ENCODE data around the gene PADI3. TPM values are rescaled to one million over a fixed set of nuclear protein-coding genes. Genes with fewer than 3 reads are reported as not detected.

PADI3 gene
- total and polyA plus RNA-seq, 2 donors (not counting 3 experiments of a cell fraction or from before 2014, with no cell fraction given), result not detected

DNA sequence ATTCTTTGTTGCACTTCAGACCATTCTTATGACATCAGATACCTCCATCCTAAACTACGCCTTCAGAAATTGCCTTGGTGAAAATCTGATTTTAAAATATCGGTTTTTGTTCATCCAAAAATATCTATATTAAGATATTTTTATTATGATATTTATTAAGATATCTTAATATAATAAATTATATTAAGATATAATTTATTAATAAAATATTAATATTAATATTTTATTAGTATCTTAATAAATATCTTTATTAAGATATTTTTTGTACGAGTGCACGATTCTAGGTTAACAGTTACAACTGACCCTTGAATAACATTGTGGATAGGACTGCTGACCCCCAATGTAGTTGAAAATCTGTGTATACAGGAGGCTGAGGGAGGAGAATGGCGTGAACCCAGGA is 80.0 kb downstream of the PADI3 start:
- no peak for FAIRE-seq
- POLR2A ChIA-PET, result no interaction called here

DNA sequence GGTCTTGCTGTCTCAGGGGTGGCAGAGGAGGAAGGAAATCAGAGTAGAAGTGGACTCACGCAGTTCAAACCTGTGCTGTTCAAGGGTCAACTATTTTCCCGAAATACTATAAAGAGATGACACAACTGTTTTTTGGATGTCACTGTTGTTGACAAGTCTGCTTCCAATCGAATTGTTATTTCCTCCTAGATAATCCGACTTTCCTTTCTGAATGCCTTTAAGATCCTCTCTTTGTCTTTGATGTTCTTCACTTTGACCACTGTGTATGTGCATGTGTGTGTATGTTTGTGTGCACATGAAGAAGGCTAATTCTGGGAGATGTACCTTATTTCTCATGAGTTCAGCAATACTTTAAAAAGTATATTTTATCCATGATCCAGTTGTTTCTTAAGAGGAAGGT is 80.7 kb downstream of the PADI3 start:
- Histone ChIP-seq H3K36me3 (ENCODE audit: control insufficient read depth in 2 of 2, extremely low read depth in 1 of 2, insufficient read depth in 2 of 2, low read length in 2 of 2) (no peaks in the 10 kb centered on the region), H3K9me3 (replicated peaks; ENCODE audit: control insufficient read depth, insufficient read depth, low read length) (no peaks in the 10 kb centered on the region), H3K9ac (replicated peaks; ENCODE audit: extremely low read depth, insufficient read depth, low read length) (no peak overlapping the region), H3K27me3 (ENCODE audit: control insufficient read depth in 2 of 2, insufficient read depth in 2 of 2, low read length in 2 of 2) (no peaks in the 10 kb centered on the region), H3K4me1 (ENCODE audit: control insufficient read depth, extremely low read depth, insufficient read depth, low read length) (no peaks in the 10 kb centered on the region), H4K20me1 (replicated peaks; ENCODE audit: control insufficient read depth, extremely low read depth, insufficient read depth, low read length) (no peaks in the 10 kb centered on the region), H3K27ac (ENCODE audit: insufficient read depth, low read depth, low read length) (no peak overlapping the region), H3K4me3 (replicated peaks in 1 of 3; ENCODE audit: insufficient read depth in 1 of 3, low read depth in 1 of 3, low read length in 3 of 3) (no peak overlapping the region), H3K79me2 (ENCODE audit: control insufficient read depth, insufficient read depth, low read length) (no peaks in the 10 kb centered on the region), H2AFZ (ENCODE audit: low read depth, low read length) (no peak overlapping the region), H3K4me2 (ENCODE audit: insufficient read depth, low read length) (no peak overlapping the region), H3K9me1 (replicated peaks; ENCODE audit: control insufficient read depth, extremely low read depth, insufficient read depth, low read length) (no peaks in the 10 kb centered on the region)
- CTCF ChIA-PET, result no interaction called here
- intact Hi-C loops (cut with micrococcal nuclease), result no loop called here
- BruUV-seq (replicated peaks), result no TSS peak
- TF ChIP-seq, protein P1, sequence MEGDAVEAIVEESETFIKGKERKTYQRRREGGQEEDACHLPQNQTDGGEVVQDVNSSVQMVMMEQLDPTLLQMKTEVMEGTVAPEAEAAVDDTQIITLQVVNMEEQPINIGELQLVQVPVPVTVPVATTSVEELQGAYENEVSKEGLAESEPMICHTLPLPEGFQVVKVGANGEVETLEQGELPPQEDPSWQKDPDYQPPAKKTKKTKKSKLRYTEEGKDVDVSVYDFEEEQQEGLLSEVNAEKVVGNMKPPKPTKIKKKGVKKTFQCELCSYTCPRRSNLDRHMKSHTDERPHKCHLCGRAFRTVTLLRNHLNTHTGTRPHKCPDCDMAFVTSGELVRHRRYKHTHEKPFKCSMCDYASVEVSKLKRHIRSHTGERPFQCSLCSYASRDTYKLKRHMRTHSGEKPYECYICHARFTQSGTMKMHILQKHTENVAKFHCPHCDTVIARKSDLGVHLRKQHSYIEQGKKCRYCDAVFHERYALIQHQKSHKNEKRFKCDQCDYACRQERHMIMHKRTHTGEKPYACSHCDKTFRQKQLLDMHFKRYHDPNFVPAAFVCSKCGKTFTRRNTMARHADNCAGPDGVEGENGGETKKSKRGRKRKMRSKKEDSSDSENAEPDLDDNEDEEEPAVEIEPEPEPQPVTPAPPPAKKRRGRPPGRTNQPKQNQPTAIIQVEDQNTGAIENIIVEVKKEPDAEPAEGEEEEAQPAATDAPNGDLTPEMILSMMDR (IDR thresholded peaks at IDR 0.05; ENCODE audit: extremely low read depth in 1 of 2, insufficient read depth in 1 of 2, low read depth in 1 of 2, low read length in 2 of 2), result no peak
- TF ChIP-seq JUN (IDR thresholded peaks at IDR 0.05; ENCODE audit: borderline replicate concordance, insufficient read depth, insufficient read length, low read depth) (no peak), EZH2 (IDR thresholded peaks at IDR 0.05; ENCODE audit: borderline replicate concordance, low read depth, low read length, severe bottlenecking) (no peak), FOS (IDR thresholded peaks at IDR 0.05; ENCODE audit: borderline replicate concordance, insufficient read depth, low read length) (no peak), POLR2A (IDR thresholded peaks at IDR 0.05; ENCODE audit: low read depth, low read length) (no peak), POLR2AphosphoS5 (IDR thresholded peaks at IDR 0.05; ENCODE audit: insufficient read depth, low read depth, low read length) (no peak), MYC (IDR thresholded peaks at IDR 0.05; ENCODE audit: low read depth, low read length) (no peak), GATA2 (IDR thresholded peaks at IDR 0.05; ENCODE audit: insufficient read depth, insufficient read length, low read depth, low read length) (no peak)
- TF ChIP-seq, protein P2, sequence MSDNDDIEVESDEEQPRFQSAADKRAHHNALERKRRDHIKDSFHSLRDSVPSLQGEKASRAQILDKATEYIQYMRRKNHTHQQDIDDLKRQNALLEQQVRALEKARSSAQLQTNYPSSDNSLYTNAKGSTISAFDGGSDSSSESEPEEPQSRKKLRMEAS (IDR thresholded peaks at IDR 0.05; ENCODE audit: insufficient read depth, insufficient read length), result no peak
- DNase-seq (ENCODE audit: low read depth, low spot score), result no peak
- dilution Hi-C loops (cut with MboI; ENCODE audit: extremely low pct_ligation_motif_present, low sequenced_read_pairs), result no loop called here
- POLR2A ChIA-PET, result no interaction called here
- FAIRE-seq, result no peak

More for the DNA sequence above, 80.0 kb downstream of the PADI3 start:
- H3K9ac ChIP-seq (replicated peaks; ENCODE audit: extremely low read depth, insufficient read depth, low read length), result no peak overlapping the region
- BruUV-seq (replicated peaks), result no TSS peak
- H3K4me2 ChIP-seq (ENCODE audit: insufficient read depth, low read length), result no peak overlapping the region
- H3K79me2 ChIP-seq (ENCODE audit: control insufficient read depth, insufficient read depth, low read length), result no peaks in the 10 kb centered on the region
- no peaks in the 10 kb centered on the region for H3K9me3 ChIP-seq (replicated peaks; ENCODE audit: control insufficient read depth, insufficient read depth, low read length)
- no peaks in the 10 kb centered on the region for H3K9me1 ChIP-seq (replicated peaks; ENCODE audit: control insufficient read depth, extremely low read depth, insufficient read depth, low read length)
- H3K27me3 ChIP-seq (ENCODE audit: control insufficient read depth in 2 of 2, insufficient read depth in 2 of 2, low read length in 2 of 2), result no peaks in the 10 kb centered on the region
- CTCF ChIA-PET, result no interaction called here
- no peak overlapping the region for H3K27ac ChIP-seq (ENCODE audit: insufficient read depth, low read depth, low read length)
- no peaks in the 10 kb centered on the region for H3K4me1 ChIP-seq (ENCODE audit: control insufficient read depth, extremely low read depth, insufficient read depth, low read length)
- no peak overlapping the region for H3K4me3 ChIP-seq (replicated peaks in 1 of 3; ENCODE audit: insufficient read depth in 1 of 3, low read depth in 1 of 3, low read length in 3 of 3)
- TF ChIP-seq FOS (IDR thresholded peaks at IDR 0.05; ENCODE audit: borderline replicate concordance, insufficient read depth, low read length), result no peak
- no peak for TF ChIP-seq MYC (IDR thresholded peaks at IDR 0.05; ENCODE audit: low read depth, low read length)
- TF ChIP-seq, protein P1 (IDR thresholded peaks at IDR 0.05; ENCODE audit: extremely low read depth in 1 of 2, insufficient read depth in 1 of 2, low read depth in 1 of 2, low read length in 2 of 2), result no peak
- TF ChIP-seq EZH2 (IDR thresholded peaks at IDR 0.05; ENCODE audit: borderline replicate concordance, low read depth, low read length, severe bottlenecking), result no peak
- H4K20me1 ChIP-seq (replicated peaks; ENCODE audit: control insufficient read depth, extremely low read depth, insufficient read depth, low read length), result no peaks in the 10 kb centered on the region
- intact Hi-C loops (cut with micrococcal nuclease) (no loop called here), dilution Hi-C loops (cut with MboI; ENCODE audit: extremely low pct_ligation_motif_present, low sequenced_read_pairs) (no loop called here)
- H2AFZ ChIP-seq (ENCODE audit: low read depth, low read length), result no peak overlapping the region
- no peaks in the 10 kb centered on the region for H3K36me3 ChIP-seq (ENCODE audit: control insufficient read depth in 2 of 2, extremely low read depth in 1 of 2, insufficient read depth in 2 of 2, low read length in 2 of 2)
- no peak for DNase-seq (ENCODE audit: low read depth, low spot score)

Measured in endothelial cell of umbilical vein (primary cell).